SK-N-MC (cell line): ENCODE data around the gene UBE2R2.
"Not testable (repeated sequence)": the region's sequence is repeated elsewhere in the genome, so short reads cannot be mapped to it uniquely, and the experiment has no call there.

Source experiments
- EZH2 ChIP-seq: fragments of 200-600 bp; sonication (generic); IDR thresholded peaks from one replicate; pipeline ENCODE4 v1.6.1; 2017; ENCODE audit warnings: antibody characterized with exemption
- FOXP2 ChIP-seq: optimal IDR thresholded peaks from 2 replicates; pipeline ENCODE3; 2011; ENCODE audit warnings: mild to moderate bottlenecking, moderate library complexity; ENCODE audit not compliant: insufficient read depth; ENCODE audit errors: extremely low read length, control extremely low read depth
- POLR2AphosphoS5 ChIP-seq: IDR thresholded peaks from 2 replicates; pipeline ENCODE4 v1.6.1; 2012; ENCODE audit warnings: mild to moderate bottlenecking, low read depth, low read length, borderline replicate concordance

DNA sequence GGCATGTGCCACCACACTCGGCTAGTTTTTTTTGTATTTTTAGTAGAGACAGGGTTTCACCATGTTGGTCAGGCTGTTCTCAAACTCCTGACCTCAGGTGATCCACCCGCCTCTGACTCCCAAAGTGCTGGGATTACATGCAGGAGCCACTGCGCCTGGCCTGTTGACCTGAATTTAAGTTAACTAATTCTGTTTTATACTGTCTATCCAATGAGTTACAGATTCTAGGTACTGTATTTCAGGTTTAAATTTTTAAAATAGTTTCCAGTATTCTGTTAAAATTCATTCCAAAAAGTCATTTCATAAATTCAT is 30.9 kb downstream of the UBE2R2 start:
- not testable (repeated sequence) for TF ChIP-seq EZH2, POLR2AphosphoS5, FOXP2
